NOMO-1 treated with DMSO at 0.1 percent for 48 hours (cell line): ENCODE results near the gene TFRC.
A peak's percentile ranks its signal among the peaks of the same experiment; 100 is the strongest.
"Not testable (repeated sequence)": the region's sequence is repeated elsewhere in the genome, so short reads cannot be mapped to it uniquely, and the experiment has no call there.

Source experiments
- DNase-seq: peaks from one replicate; lab custom pipeline; 2025; ENCODE audit not compliant: unreplicated experiment; lab: John Stamatoyannopoulos, UW

TFRC gene

GRCh38 chr3:196082619-196082971, 705 bp upstream of the TFRC start:
- peak; percentile 66 for DNase-seq

- DNase-seq: peak; percentile 62
Observed at GRCh38 chr3:196081002-196081833, 672 bp downstream of the TFRC start.

- peak; percentile 6 for DNase-seq
Observed at GRCh38 chr3:196080101-196080846, 1.6 kb downstream of the TFRC start.

- peak; percentile 8 for DNase-seq
Observed at GRCh38 chr3:196079682-196080081, 2.2 kb downstream of the TFRC start.

- no peak for DNase-seq
Observed at GRCh38 chr3:196075013-196075412, 6.9 kb downstream of the TFRC start.

- DNase-seq: peak; percentile 77
Observed at GRCh38 chr3:196073255-196073753, 8.6 kb downstream of the TFRC start.

GRCh38 chr3:196072313-196072712, 9.6 kb downstream of the TFRC start:
- DNase-seq: no peak

- not testable (repeated sequence) for DNase-seq
Observed at GRCh38 chr3:196068812-196069211, 13.1 kb downstream of the TFRC start.

GRCh38 chr3:196067439-196067838, 14.5 kb downstream of the TFRC start:
- DNase-seq: no peak

GRCh38 chr3:196063971-196064370, 17.9 kb downstream of the TFRC start:
- no peak for DNase-seq

- DNase-seq: no peak
Observed at GRCh38 chr3:196063456-196063855, 18.4 kb downstream of the TFRC start.

GRCh38 chr3:196063049-196063448, 18.8 kb downstream of the TFRC start:
- DNase-seq: no peak

- DNase-seq: no peak
Observed at GRCh38 chr3:196060834-196061233, 21.1 kb downstream of the TFRC start.

- no peak for DNase-seq
Observed at GRCh38 chr3:196057760-196058331, 24.0 kb downstream of the TFRC start.

GRCh38 chr3:196056371-196056770, 25.5 kb downstream of the TFRC start:
- DNase-seq: not testable (repeated sequence)

GRCh38 chr3:196055683-196056270, 26.1 kb downstream of the TFRC start:
- peak; percentile 71 for DNase-seq

GRCh38 chr3:196055240-196055639, 26.6 kb downstream of the TFRC start:
- no peak for DNase-seq

GRCh38 chr3:196054661-196055060, 27.2 kb downstream of the TFRC start:
- no peak for DNase-seq

GRCh38 chr3:196053487-196053886, 28.4 kb downstream of the TFRC start:
- DNase-seq: no peak

- no peak for DNase-seq
Observed at GRCh38 chr3:196051282-196052076, 30.4 kb downstream of the TFRC start.

GRCh38 chr3:196050597-196050996, 31.3 kb downstream of the TFRC start:
- DNase-seq: no peak
